RWPE1 (cell line): ENCODE results near the gene CCDC17.

Experiments used
- CTCF ChIA-PET: fragments of 350-600 bp; sonication (Branson Sonifier 250); formaldehyde crosslinking; extraction: SDS; loops from one replicate; lab custom pipeline; 2021; lab: Yijun Ruan, JAX
- POLR2A ChIA-PET: fragments of 400-600 bp; formaldehyde crosslinking; extraction: SDS; loops from one replicate; lab custom pipeline; 2020; ENCODE audit warnings: antibody characterized with exemption; ENCODE audit not compliant: low non-redundant PET; lab: Yijun Ruan, JAX
- DNase-seq: peaks from one replicate; pipeline ENCODE4 v3.0.0; 2012; ENCODE audit warnings: low spot score
- H3K27ac ChIP-seq: fragments of 450-650 bp; 2 replicates; pipeline ENCODE4 v1.5.1; 2017
- TF ChIP-seq, protein P1 (sequence below): fragments of 450-650 bp; conservative IDR thresholded peaks from 2 replicates; pipeline ENCODE4 v1.5.1; 2017; ENCODE audit warnings: low read depth, mild to moderate bottlenecking

The CCDC17 gene

DNA sequence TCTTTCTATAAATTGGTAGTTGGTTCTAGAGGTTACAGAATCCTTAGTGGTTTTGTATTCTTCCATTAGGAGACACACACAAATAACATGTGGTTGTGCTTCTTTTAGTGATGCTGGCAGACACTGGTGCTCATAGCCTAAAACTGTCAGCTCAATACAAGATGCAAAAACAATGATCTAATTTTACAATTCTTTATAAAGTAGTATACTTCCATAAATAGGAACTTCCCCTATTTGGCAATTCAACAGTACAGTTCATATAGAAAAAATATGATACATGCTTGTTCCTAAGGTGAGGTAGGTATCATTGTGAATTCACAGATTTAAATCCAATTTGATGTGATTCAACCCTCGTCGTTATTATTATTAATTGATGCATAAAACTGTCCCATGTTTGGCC lies 20.8 kb upstream of the CCDC17 start:
- H3K27ac ChIP-seq: no peak overlapping the region

DNA sequence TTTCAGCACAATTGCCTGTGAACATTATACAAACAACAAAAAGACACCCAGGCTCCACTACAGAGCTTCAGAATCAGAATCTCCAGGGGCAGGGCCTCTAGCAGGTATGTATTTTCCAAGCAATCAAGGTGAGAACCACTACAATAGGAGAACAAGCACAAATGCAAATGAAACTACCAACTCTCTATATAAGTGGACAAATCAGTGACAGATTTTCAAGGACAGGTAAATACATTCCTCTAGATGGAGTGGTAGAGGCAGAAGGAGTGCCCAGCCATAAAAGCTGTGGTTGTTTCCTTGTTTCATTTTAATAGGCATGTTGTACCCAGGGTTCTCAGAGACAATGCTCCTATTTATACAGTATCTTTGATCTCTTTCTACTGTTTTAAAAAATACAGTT lies 20.1 kb upstream of the CCDC17 start:
- no peak overlapping the region for H3K27ac ChIP-seq
- ChIA-PET CTCF (interaction anchor here (1.0 kb wide), 1 partner anchor 15 kb away, joined by 3 read pairs; no protein-coding TSS in a partner anchor), POLR2A (no interaction called here)
- TF ChIP-seq, protein P1, sequence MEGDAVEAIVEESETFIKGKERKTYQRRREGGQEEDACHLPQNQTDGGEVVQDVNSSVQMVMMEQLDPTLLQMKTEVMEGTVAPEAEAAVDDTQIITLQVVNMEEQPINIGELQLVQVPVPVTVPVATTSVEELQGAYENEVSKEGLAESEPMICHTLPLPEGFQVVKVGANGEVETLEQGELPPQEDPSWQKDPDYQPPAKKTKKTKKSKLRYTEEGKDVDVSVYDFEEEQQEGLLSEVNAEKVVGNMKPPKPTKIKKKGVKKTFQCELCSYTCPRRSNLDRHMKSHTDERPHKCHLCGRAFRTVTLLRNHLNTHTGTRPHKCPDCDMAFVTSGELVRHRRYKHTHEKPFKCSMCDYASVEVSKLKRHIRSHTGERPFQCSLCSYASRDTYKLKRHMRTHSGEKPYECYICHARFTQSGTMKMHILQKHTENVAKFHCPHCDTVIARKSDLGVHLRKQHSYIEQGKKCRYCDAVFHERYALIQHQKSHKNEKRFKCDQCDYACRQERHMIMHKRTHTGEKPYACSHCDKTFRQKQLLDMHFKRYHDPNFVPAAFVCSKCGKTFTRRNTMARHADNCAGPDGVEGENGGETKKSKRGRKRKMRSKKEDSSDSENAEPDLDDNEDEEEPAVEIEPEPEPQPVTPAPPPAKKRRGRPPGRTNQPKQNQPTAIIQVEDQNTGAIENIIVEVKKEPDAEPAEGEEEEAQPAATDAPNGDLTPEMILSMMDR: no peak
- no peak for DNase-seq

More for the DNA sequence above, 20.8 kb upstream of the CCDC17 start:
- CTCF ChIA-PET: interaction anchor here (1.0 kb wide), 1 partner anchor 16 kb away, joined by 3 read pairs; no protein-coding TSS in a partner anchor
- POLR2A ChIA-PET: no interaction called here
- no peak for DNase-seq
- TF ChIP-seq, protein P1: no peak

DNA sequence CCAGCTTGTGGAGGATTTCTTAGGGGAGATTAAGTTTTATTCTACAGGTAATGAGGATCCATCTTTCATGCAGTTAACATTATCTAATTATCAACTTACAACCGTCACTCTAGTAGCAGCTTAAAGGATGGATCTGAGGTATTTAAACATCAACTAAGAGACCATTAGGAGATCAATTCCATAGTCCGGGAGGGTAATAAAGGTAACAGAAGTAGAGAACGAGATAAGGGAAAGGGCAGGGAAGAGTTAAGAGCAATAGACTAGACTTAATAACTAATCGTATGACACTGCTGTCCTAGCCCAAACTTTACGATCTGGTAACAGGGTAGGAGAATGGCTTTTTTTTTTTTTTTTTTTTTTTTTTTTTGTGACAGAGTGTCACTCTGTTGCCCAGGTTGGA lies 19.5 kb upstream of the CCDC17 start:
- DNase-seq: no peak
- H3K27ac ChIP-seq: no peak overlapping the region
- ChIA-PET CTCF (no interaction called here), POLR2A (no interaction called here)
- TF ChIP-seq, protein P1: no peak

DNA sequence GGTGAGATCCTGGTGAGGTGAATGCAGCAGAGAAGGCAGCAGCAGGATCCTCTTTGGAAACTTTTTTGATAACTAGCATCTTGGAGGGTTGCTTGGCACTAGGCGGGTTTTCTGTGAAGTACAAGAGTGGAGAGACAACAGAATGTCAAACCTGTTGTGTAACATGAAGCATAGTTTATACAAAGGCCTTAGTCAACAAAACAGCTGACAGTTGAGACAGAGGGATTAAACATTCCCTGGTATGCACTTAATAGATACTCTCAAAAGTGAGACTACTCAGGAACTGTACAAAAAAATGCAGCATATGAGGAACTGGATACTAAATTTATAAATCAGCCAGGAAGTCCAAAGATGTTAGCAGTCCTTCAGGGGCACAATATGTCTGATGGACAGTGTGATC lies 16.4 kb upstream of the CCDC17 start:
- ChIA-PET CTCF (no interaction called here), POLR2A (no interaction called here)
- TF ChIP-seq, protein P1: no peak
- H3K27ac ChIP-seq: no peak overlapping the region
- DNase-seq: no peak

DNA sequence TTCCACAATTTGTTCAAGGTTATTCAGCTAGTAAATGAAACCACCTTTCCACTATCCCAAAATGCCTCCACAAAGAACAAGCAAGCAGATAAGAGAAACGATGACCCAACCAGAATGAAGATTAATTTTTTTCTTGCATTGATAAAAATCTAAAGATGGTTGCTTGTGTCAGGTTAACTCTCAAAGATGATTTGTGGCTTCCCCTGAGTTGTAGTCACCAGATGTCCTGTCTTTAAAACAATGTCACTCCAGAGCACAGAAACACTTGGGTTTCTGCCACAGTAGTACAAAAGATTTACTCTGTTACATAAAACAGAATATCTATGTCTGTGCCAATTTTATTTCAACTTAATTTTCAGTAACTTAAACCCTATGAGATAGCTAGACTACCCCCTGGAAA lies 11.4 kb upstream of the CCDC17 start:
- CTCF ChIA-PET: interaction anchor here (0.7 to 0.8 kb wide), 2 partner anchors 11 to 22 kb away, joined by 3 read pairs; no protein-coding TSS in a partner anchor
- POLR2A ChIA-PET: no interaction called here
- TF ChIP-seq, protein P1: no peak
- no peak overlapping the region for H3K27ac ChIP-seq
- no peak for DNase-seq

DNA sequence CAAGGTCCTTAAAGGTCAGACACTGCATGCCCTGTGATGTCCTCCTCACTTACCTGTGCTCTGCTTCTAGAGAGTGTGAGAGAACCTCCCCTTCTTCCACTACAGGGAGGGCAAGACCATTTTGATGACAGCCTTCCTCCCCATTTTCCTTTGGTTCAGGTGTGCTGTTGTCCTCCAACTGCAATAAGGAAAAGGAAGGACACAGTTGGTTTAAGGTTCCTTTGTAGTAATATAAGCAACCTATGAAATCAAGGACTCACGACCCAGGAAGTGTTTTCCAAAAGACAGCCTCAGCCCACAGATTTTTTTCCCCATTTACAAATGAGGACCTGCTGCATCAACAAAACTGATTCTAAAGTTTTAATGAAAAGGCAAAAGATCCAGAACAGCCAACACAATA lies 6.6 kb upstream of the CCDC17 start:
- no peak overlapping the region for H3K27ac ChIP-seq
- CTCF ChIA-PET: no interaction called here
- POLR2A ChIA-PET: no interaction called here
- TF ChIP-seq, protein P1: no peak
- DNase-seq: no peak
